ENCODE data around the gene CHKA. TPM values are rescaled to one million over a fixed set of nuclear protein-coding genes. Genes with fewer than 3 reads are reported as not detected.

Gene CHKA
- total RNA-seq, 1 experiment from 2014 or later: 11.8 TPM

DNA sequence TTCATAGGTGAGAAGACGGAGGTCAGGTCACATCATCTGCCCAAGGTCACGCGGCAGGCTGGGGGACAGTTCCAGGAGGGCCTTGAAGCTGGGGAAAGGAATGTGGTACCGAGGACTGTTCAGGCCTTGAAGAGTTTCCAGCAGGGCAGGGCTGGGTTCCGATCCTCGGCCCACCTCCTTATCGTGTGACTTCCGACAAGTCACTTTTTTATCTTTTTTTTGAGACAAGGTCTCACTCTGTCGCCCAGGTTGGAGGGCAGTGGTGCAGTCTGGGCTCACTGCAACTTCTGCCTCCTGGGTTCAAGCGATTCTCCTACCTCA lies 90.1 kb downstream of the CHKA start:
- DNase-seq (ENCODE audit: low read depth): no peak

DNA sequence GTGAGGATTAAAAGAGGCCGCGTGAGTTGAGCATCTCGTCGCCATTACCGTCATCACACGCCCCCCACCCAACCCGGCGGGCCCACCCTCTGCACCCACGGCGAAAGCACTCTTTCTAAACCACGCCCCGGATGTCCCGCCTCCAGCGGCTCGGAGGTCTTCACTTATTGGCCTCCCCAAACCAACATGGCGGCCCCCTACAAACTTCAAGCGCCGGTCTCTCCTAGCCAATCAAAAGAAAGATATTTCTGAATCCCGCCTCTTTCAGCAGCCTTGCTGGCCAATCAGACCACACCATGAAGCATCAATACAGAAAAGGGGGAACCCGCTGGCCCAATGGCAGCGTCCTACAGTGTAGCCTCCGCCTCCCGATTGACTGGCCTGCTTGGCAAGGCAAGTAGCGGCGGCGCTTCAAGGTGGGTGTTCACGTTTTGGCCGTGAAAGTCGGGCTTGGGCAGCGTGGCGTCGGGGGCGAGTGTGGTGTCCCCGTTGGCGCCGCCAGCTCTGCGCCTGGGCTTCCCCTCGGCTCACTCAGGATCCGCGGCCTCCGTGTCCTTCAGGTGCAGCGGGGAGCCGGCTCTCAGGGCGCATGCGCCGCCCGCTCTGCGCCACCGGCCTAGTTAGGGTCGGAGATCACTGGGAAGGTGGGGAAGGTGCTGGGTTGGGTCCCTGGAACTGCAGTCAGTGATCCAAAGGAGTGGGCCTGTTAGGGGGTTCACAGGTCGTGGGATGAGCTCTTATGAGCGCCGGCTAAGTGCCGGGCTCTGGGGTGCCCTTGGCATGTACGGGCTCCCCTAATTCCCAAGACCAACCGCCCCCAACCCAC lies 90.7 kb downstream of the CHKA start, which contains the start of gene NDUFS8:
Gene NDUFS8 (plus strand): TSS at position 364 of the 826 bp plus-strand sequence. CDS start 1,471 bp downstream, outside the sequence.
- DNase-seq (ENCODE audit: low read depth): peak; percentile 96

DNA sequence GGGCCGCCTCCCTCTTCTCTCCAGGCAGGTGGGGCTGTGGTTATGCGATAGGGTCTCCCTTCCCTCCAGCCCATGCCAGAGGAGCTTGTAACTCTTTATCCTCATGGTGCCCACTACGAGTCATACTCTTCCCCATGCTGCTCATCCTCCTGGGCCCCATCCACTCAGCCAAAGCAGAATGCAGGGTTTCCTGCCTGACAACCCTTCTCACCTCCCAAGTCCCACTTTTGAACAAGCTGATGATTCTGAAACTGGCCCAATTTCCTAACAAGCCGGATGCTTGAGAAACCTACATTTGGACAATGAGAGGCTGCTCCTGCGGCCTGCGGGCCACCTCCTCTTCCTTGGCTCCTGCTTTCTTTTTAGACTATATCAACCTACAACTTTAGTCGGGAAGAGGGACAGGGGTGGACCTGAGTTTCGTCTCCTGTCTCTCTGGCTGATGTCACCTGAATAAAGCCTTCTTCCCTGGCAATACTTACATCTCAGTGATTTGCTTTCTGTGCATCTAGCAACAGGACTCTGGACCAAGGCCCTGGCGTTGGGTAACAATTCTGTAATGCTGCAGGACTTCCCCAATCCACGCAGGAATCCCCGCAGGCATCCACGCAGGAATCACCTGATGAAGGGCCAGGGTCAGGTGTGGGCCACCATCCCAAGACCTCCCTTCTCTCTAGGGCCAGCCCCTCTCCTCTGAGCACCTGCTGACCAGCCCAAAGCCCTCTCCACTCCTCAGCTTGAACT lies 92.2 kb downstream of the CHKA start:
- DNase-seq (ENCODE audit: low read depth): peak; percentile 64

DNA sequence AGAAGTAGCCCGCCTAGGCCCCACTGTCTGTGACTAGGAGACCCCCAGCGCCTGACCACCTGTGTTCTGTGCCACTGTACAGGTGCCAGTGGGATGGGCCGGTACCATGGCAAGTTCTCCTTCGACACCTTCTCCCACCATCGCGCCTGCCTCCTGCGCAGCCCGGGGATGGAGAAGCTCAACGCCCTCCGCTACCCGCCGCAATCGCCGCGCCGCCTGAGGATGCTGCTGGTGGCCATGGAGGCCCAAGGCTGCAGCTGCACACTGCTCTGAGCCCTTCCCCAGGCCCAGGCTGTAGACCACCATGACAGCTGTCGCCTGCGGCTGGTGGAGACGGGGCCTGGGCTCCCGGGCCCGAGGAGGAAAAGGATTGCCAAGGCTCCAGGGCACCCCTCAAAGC lies 93.5 kb downstream of the CHKA start:
- no peak for DNase-seq (ENCODE audit: low read depth)

DNA sequence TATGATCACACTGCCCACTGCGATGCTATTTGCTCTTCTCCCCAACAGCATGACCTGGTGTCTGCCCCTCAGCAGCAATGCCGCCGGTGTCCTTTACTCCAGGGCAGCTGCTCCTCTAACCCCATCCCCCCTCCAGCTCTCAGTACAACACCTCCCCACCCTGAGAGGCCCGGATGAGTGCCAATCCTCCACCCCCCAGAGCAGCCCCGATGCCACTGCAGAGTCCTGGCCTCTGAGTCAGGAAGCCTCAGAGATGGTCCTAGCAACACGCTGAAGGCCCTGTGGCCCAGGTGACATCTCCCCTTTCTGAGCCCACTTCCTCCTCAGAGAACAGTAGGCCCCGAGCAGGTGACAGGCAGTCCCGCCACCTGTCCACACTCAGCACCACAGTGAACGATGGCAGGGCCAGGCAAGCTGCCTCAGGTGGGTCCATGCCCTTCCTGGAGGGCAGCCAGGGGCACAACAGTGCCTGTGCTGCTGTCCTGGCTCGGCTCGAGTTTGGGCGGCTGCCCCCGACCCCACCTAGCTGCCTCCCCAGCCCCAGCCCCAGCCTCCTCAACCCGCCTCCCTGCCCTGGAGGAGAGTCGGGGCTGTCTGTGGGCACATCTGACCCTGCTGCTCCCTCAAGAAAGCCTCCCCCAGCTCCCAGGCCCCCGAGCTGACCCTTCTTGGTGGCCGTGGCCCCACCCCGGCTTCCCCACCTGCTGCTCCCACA lies 94.6 kb downstream of the CHKA start:
- DNase-seq (ENCODE audit: low read depth): no peak

DNA sequence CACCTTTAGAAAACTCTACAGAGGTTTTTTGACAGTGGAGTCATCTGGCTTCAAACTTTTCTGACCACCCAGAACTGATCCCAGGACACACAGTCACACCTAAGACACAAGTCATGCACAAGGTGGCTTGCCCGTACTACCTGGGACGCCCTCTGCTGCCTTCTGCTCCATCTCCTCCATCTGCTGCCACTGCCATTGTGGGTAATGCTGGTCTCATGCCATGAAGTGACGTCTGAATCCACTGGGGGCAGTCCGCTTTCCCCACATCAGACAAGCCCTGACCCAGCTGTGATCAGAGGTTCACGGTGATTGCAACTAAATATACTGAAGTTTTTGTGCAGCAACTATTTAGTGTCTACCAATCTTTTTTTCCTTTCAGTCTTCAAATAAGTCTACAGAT lies 96.1 kb downstream of the CHKA start:
- no peak for DNase-seq (ENCODE audit: low read depth)

DNA sequence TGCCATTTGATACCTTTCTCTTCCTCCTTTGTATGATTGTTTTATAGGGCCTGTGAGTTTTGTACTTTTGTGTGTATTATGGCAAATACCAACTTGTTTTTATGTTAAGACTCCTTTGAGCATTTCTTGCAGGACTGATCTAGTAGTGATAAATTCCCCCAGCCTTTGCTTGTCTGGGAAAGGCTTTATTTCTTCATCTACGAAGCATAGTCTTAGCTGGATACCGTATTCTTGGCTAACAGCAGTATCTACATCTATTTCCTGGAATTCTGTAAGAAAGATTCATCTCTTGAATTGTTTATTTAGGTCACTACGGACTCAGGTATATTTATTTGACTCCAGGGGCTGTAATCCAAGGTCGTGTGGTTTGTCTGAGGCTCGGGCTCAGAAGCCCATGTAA lies 96.7 kb downstream of the CHKA start:
- no peak for DNase-seq (ENCODE audit: low read depth)

DNA sequence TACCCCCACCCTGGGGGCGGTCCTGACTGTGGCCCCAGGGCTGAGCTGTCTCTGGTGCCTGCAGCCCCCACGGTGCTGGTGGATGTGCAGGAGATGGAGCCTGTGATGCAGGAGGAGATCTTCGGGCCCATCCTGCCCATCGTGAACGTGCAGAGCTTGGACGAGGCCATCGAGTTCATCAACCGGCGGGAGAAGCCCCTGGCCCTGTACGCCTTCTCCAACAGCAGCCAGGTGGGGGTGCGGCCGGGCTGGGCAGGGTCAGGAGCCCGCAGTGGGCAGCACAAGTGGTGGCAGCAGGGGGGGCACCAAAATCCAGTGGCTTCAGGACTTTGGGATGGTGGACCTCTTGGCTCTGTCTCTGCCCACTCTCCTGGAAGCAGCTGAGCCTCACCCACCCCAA lies 98.7 kb downstream of the CHKA start:
- no peak for DNase-seq (ENCODE audit: low read depth)

DNA sequence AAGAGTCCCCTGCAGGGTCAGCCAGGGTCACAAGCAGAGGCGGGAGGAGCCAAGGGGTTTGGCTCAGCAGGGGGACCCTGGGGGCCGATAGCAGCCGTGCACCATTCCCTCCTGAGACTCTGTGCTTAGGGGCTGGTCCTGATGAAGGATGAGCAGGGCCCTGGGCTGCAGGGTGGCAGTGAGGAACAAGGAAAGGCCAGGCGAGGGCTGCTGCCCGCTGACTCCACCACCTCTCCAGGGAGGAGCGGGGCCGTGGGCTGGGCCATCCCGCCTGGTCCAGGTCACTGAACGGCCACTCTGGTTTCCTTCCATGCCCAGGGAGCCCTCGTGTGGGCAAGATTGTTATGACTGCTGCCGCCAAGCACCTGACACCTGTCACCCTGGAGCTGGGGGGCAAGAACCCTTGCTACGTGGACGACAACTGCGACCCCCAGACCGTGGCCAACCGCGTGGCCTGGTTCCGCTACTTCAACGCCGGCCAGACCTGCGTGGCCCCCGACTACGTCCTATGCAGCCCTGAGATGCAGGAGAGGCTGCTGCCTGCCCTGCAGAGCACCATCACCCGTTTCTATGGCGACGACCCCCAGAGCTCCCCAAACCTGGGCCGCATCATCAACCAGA lies 99.9 kb downstream of the CHKA start:
- no peak for DNase-seq (ENCODE audit: low read depth)

DNA sequence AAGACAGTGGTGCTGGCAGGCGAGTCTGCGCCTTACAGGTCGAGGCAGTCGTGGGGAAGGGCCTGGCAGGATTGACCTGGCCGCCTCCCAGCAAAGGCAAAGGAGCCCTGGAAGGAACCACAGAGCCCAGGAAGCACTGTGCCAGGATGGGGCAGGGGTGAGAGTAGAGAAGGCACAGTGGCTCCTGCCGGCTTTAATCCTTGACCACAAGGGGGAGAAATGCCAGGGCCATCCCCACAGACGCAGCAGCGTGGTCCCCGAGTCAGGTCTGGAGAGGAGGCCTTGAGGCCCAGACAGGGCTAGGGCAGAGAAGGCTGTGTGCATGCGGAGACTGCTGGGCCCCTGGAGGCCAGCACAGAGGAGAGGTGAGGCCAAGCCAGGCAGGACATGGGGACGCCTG lies 100.6 kb downstream of the CHKA start:
- peak; percentile 54 for DNase-seq (ENCODE audit: low read depth)

DNA sequence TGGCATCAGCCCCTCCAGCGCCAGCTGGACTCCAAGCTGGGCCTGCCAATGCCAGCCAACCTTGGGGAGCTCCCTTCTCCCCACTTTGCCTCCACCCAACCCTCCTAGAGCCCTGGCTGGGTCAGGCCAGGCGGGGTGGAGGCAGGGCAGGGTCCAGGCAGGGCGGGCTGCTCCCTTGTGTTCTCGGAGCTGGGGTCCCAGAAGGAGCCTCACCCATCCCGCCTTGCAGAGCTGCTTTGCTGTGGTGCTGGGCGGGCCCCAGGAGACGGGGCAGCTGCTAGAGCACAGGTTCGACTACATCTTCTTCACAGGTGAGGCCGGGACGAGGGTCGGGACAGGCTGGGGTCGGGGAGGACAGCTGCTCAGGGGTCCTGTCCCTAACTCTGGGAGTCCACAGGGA lies 101.7 kb downstream of the CHKA start:
- DNase-seq (ENCODE audit: low read depth): no peak

DNA sequence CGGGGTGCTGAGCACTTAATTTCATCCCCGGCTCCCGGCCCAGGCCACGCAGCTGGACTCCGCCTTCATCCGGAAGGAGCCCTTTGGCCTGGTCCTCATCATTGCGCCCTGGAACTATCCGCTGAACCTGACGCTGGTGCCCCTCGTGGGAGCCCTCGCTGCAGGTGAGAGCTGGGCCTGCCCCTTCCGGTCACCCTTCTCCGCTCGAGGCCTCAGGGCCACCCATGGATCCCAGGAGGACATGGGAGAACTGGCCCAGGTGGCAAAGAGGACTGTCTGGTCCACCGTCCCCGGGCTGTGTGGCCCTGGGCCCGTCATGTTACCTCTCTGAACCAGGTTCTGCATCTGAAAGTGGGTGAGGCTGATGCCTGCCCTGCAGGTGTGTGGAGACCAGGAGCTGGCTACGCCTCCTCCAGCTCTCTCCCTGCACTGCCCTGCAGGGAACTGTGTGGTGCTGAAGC lies 102.4 kb downstream of the CHKA start:
- no peak for DNase-seq (ENCODE audit: low read depth)

DNA sequence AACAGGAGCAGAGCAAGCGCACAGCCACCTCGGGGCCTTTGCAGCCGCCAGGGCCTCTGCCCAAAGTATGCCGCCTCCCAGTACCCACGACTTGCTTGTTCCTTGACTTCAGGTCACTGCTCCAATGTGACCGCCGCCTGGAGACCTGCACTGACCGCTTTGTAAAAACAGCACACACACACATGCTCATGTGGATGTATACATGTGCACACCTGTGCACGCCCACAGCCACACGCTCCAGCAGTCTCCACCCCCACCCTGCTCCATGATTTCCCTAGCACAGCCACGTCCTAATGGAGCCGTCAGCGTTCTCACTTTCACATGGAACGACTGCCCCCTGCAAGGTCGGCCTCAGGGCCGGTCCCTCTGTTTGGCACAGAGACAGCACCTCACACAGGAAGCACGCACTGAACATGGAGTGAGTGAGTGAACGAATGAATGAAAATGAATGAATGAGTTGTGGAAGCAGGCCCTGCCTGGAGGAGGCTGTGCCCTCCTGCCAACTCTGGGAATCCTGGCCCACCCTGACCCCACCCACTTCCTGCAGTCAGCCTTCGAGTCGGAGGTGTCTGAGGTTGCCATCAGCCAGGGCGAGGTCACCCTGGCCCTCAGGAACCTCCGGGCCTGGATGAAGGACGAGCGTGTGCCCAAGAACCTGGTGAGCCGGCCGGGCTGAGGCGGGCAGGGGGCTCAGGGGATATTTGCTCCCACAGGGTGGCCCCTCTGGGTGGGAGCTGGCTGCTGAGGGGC lies 103.0 kb downstream of the CHKA start:
- DNase-seq (ENCODE audit: low read depth): no peak

DNA sequence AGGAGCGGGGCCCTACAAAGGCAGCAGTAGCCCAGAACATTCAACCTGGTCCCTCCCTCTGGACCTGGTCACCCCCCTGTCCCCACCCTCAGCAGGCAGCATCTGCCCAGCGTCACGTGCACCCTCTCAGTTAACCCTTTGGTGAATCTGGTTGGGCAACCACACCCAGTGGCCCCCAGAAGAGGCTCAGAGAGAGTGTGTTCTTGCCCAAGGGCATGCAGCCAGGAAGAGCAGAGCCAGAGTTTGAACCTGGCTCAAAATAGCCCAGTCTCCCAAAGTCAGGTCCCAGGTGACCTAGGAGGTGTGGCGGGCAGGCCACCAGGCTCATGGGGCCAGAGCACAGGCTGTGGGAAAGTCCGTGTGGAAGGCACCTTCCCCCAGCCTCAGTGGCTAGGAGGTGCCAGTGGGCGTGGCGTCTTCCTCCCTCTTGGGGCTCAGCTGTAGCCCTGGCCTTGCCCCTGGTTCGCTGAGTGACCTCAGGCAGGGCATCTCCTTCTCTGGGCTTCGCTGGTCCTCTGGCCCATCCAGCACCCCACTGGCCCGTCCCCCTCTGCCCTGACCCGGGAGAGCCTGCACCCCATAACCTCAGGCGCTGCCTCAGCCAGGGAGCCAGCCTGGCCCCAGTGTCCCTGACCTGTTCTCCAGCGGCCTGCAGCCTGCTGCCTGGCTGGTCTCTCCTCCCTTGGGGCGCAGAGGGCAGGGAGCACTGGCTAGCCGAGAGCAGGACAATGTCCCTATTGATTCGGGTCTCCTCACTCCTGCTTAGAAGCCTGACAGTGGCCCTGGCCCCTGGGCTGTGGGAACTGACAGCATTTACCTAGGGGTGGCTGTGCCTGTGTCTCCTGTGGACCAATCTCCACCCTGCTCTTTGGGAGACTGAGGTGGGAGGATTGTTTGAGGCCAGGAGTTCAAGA lies 104.0 kb downstream of the CHKA start:
- DNase-seq (ENCODE audit: low read depth): no peak

DNA sequence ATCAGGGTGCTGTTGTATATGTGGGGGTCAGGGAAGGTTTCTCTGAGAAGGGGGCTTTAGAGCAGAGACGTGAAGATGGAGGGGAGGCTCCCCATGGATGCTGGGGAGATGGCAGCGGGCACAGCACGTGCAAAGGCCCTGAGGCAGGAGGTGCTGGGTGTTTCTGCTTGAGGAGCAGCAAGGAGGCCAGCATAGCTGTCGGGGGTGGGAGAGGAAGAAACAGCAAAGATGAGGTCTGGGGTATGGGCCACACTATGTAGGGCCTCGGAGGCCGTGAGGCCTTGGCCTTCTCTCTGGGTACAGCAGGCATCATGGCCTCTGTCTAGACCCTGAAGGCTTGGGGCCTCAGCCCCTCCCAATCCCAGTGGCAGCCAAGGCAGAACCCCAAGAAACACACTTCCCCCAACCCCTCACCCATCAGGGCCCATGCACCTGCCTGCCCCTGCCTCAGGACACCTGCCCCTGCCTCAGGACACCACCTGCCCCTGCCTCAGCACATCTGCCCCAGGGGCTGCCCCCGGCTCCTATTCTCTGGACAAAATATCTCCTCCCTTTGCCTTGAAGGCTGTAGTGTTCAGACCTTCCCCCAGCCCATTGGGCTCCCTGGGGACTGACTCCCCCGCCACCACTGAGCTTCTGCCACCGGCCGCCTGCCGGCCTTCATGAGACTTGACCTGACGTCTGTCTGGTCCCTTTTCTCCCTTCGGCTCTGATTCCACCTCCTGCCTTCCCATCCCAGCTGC lies 104.9 kb downstream of the CHKA start:
- no peak for DNase-seq (ENCODE audit: low read depth)

DNA sequence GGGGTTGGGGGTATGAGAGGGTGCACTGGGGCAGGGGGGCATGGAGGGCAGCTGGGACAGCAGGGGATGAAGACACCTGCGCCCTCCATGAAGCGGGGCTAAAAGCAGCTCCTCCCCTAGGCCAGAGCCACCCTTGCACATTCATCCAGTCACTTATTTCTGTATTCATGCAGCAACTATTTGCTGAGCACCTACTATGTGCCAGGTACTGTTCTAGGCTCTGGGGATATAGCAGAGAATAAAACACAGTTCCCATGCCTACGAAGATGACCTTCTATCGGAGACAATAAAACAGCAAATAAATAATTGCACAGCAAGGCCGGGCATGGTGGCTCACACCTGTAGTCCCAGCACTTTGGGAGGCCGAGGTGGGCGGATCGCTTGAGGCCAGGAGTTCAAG lies 105.7 kb downstream of the CHKA start:
- DNase-seq (ENCODE audit: low read depth): no peak

DNA sequence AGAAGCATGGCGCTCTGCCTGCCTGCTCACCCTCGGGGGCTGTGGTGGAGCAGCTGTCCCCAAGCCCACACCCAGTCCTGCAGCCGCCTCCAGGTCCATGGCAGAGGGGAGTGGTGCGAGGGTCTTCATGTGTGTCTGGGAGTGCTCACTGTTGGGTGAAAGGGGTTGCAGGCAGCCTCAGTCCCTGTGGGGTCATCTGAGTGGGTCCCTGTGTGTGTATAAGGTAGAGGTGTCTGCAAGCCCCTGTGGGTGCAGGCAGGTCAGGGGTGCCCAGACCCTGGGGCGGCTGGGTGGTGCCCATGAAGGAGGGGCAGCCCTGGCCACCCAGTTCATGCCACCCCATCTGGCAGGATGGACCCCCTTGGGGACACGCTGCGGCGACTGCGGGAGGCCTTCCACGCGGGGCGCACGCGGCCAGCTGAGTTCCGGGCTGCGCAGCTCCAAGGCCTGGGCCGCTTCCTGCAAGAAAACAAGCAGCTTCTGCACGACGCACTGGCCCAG lies 106.2 kb downstream of the CHKA start:
- DNase-seq (ENCODE audit: low read depth): no peak

DNA sequence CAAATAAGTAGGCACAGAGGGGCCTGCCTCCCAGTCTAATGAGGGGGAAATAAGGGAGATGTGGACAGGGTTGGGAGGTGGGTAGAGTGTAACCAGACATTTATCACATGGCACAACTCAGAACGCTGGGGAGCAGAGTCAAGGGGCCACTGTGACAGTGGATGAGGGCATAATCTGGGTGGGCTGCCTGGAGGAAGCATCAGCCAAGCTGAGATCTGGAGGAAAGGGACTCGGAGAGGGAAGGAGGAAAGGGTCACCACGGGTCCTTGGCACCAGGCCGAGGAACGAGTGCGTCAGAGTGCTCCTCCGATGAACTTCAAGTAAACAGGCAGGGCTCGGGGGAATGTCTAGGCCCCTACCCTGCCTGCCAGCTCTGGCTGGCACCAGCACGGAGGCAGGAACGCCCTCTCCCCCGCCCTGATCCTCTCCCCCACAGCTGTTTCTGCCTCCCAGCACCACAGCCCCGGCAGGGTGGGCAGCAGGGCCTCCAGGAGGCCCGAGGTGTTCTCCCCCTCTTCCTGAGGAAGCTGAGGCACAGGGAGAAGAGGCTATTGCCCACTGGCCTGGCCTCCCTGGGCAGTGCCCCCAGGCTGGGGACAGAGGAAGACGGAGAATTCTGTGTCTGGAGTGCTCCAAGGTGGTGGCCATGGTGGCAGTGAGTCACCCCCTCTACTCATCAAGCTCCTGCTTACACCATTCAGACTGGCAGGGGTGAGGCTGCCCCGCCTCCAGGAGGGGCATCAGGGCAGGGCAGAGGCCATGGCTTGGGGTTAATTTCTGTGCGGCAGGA lies 106.8 kb downstream of the CHKA start:
- DNase-seq (ENCODE audit: low read depth): peak; percentile 90
